ENCODE measurements around the gene URAD.

- TF ChIP-seq POLR2A (IDR thresholded peaks at IDR 0.05), result no peak
- TF ChIP-seq, protein P1, sequence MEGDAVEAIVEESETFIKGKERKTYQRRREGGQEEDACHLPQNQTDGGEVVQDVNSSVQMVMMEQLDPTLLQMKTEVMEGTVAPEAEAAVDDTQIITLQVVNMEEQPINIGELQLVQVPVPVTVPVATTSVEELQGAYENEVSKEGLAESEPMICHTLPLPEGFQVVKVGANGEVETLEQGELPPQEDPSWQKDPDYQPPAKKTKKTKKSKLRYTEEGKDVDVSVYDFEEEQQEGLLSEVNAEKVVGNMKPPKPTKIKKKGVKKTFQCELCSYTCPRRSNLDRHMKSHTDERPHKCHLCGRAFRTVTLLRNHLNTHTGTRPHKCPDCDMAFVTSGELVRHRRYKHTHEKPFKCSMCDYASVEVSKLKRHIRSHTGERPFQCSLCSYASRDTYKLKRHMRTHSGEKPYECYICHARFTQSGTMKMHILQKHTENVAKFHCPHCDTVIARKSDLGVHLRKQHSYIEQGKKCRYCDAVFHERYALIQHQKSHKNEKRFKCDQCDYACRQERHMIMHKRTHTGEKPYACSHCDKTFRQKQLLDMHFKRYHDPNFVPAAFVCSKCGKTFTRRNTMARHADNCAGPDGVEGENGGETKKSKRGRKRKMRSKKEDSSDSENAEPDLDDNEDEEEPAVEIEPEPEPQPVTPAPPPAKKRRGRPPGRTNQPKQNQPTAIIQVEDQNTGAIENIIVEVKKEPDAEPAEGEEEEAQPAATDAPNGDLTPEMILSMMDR (IDR thresholded peaks at IDR 0.05), result no peak
Measured at GRCh38 chr13:27962128-27962841, 26.2 kb downstream of the URAD start.
